Measurements from ENCODE around the gene BLTP1.

The BLTP1 gene

DNA sequence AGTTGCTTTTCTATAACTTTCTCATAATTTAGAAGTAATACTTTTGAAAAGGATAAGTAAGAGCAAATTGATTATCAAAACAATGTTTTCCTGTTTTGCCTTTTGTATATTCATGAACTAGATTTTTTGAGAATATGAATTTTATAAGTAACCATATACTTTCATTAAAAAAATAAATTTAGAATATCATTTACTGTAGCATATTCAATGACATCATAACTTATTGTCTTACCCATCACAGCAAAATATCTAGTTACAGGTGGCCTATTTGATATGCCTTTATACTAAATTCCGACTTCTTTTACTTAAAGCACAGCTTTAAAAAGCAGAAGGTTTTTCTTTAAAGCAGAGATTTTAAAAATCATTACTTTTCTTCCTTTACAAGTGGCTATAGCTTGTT lies 20.1 kb downstream of the BLTP1 start:
- no peak for DNase-seq

- DNase-seq, result no peak
These were observed 26.8 kb downstream of the BLTP1 start for GRCh38 chr4:122178961-122179360.

- DNase-seq, result no peak
These were observed 43.6 kb downstream of the BLTP1 start for GRCh38 chr4:122195718-122196117.
